ENCODE measurements around the gene POLQ.

DNA sequence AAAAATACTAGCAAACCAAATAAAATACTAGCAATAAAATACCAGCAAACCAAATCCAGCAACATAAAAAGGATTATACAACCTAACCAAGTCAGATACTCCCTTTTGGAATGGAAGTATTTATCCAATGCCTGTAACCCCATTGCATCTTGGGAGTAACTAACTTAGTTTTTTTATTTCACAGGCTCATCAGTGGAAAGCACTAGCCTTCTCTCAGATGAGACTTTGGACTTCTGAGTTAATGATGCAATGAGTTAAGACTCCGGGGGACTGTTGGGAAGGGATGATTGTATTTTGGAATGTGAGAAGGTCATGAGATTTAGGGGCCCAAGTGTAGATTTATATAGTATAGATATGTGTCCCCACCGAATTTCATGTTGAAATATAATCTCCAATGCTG lies 41.2 kb downstream of the POLQ start:
- TF ChIP-seq, protein P1, sequence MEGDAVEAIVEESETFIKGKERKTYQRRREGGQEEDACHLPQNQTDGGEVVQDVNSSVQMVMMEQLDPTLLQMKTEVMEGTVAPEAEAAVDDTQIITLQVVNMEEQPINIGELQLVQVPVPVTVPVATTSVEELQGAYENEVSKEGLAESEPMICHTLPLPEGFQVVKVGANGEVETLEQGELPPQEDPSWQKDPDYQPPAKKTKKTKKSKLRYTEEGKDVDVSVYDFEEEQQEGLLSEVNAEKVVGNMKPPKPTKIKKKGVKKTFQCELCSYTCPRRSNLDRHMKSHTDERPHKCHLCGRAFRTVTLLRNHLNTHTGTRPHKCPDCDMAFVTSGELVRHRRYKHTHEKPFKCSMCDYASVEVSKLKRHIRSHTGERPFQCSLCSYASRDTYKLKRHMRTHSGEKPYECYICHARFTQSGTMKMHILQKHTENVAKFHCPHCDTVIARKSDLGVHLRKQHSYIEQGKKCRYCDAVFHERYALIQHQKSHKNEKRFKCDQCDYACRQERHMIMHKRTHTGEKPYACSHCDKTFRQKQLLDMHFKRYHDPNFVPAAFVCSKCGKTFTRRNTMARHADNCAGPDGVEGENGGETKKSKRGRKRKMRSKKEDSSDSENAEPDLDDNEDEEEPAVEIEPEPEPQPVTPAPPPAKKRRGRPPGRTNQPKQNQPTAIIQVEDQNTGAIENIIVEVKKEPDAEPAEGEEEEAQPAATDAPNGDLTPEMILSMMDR (conservative IDR thresholded peaks at IDR 0.05 in 1 of 2, IDR thresholded peaks at IDR 0.05 in 1 of 2; ENCODE audit: extremely low read depth in 1 of 2, insufficient read depth in 1 of 2, low read depth in 1 of 2, low read length in 2 of 2), result no peak
- no peak for TF ChIP-seq EZH2 (IDR thresholded peaks at IDR 0.05; ENCODE audit: borderline replicate concordance, low read length)

Data from mammary epithelial cell (primary cell).